CD4-positive, alpha-beta T cell treated with Interleukin-2 at 100 ng/mL for 4 hours (primary cell): Measurements from ENCODE around the gene HES1.
"Not testable (repeated sequence)": the region's sequence is repeated elsewhere in the genome, so short reads cannot be mapped to it uniquely, and the experiment has no call there.

ENCODE experiments used
- DNase-seq: peaks from one replicate; pipeline ENCODE4 v3.0.0-alpha.2; 2020; ENCODE audit warnings: low spot score

HES1 gene

GRCh38 chr3:194141415-194142155 lies 5.6 kb downstream of the HES1 start:
- DNase-seq, result peak; percentile 42

- no peak for DNase-seq
Observed at GRCh38 chr3:194142156-194142910, 6.4 kb downstream of the HES1 start.

- DNase-seq, result no peak
Observed at GRCh38 chr3:194145702-194146101, 9.8 kb downstream of the HES1 start.

GRCh38 chr3:194147679-194148078 lies 11.7 kb downstream of the HES1 start:
- DNase-seq, result no peak

- no peak for DNase-seq
Observed at GRCh38 chr3:194148383-194148782, 12.4 kb downstream of the HES1 start.

GRCh38 chr3:194150252-194150934 lies 14.4 kb downstream of the HES1 start:
- no peak for DNase-seq

GRCh38 chr3:194150935-194151302 lies 15.0 kb downstream of the HES1 start:
- DNase-seq, result not testable (repeated sequence)

- no peak for DNase-seq
Observed at GRCh38 chr3:194154346-194154745, 18.4 kb downstream of the HES1 start.

GRCh38 chr3:194156095-194156494 lies 20.1 kb downstream of the HES1 start:
- no peak for DNase-seq

GRCh38 chr3:194158942-194159439 lies 23.0 kb downstream of the HES1 start:
- no peak for DNase-seq

- DNase-seq, result no peak
Observed at GRCh38 chr3:194160158-194160557, 24.2 kb downstream of the HES1 start.

- DNase-seq, result no peak
Observed at GRCh38 chr3:194161131-194162045, 25.4 kb downstream of the HES1 start.

GRCh38 chr3:194162070-194162678 lies 26.2 kb downstream of the HES1 start:
- DNase-seq, result no peak

GRCh38 chr3:194162817-194163584 lies 27.1 kb downstream of the HES1 start:
- no peak for DNase-seq

GRCh38 chr3:194163697-194164096 lies 27.7 kb downstream of the HES1 start:
- no peak for DNase-seq

- DNase-seq, result no peak
Observed at GRCh38 chr3:194164861-194165260, 28.9 kb downstream of the HES1 start.

GRCh38 chr3:194165271-194166018 lies 29.5 kb downstream of the HES1 start:
- DNase-seq, result no peak

GRCh38 chr3:194166682-194167479 lies 30.9 kb downstream of the HES1 start:
- DNase-seq, result no peak
